ENCODE data around the gene SLC38A5.
"Not testable (repeated sequence)": the region's sequence is repeated elsewhere in the genome, so short reads cannot be mapped to it uniquely, and the experiment has no call there.

Gene SLC38A5

GRCh38 chrX:48470110-48470832 lies at the start of gene SLC38A5:
Gene SLC38A5, minus strand, starts transcription at chrX:48470260. Its CDS starts 2,336 bp downstream, at chrX:48467924.
- DNase-seq = no peak

- DNase-seq = not testable (repeated sequence)
Measured at GRCh38 chrX:48519481-48519880, 49.4 kb upstream of the SLC38A5 start.

GRCh38 chrX:48516987-48517386 lies 46.9 kb upstream of the SLC38A5 start:
- no peak for DNase-seq

GRCh38 chrX:48516285-48516684 lies 46.2 kb upstream of the SLC38A5 start:
- no peak for DNase-seq

- no peak for DNase-seq
Measured at GRCh38 chrX:48515842-48516241, 45.8 kb upstream of the SLC38A5 start.

GRCh38 chrX:48514868-48515460 lies 44.9 kb upstream of the SLC38A5 start:
- DNase-seq = no peak

- DNase-seq = no peak
Measured at GRCh38 chrX:48514126-48514806, 44.2 kb upstream of the SLC38A5 start.

GRCh38 chrX:48513670-48514069 lies 43.6 kb upstream of the SLC38A5 start:
- DNase-seq = no peak

- no peak for DNase-seq
Measured at GRCh38 chrX:48512371-48512935, 42.4 kb upstream of the SLC38A5 start.

- no peak for DNase-seq
Measured at GRCh38 chrX:48511560-48511959, 41.5 kb upstream of the SLC38A5 start.

- no peak for DNase-seq
Measured at GRCh38 chrX:48509619-48510018, 39.6 kb upstream of the SLC38A5 start.

GRCh38 chrX:48509245-48509590 lies 39.2 kb upstream of the SLC38A5 start:
- DNase-seq = peak in 1 of 2 donors; percentile 27

- peak; percentile 80 to 81 for DNase-seq
Measured at GRCh38 chrX:48508400-48509244, 38.6 kb upstream of the SLC38A5 start, which contains the start of gene PORCN. Gene PORCN, plus strand, starts transcription at chrX:48508992. Its CDS starts 829 bp downstream, at chrX:48509821.

- DNase-seq = no peak
Measured at GRCh38 chrX:48507246-48507645, 37.2 kb upstream of the SLC38A5 start.

GRCh38 chrX:48505481-48505880 lies 35.4 kb upstream of the SLC38A5 start:
- no peak for DNase-seq

GRCh38 chrX:48504261-48504660 lies 34.2 kb upstream of the SLC38A5 start:
- DNase-seq = no peak

- no peak for DNase-seq
Measured at GRCh38 chrX:48498374-48498809, 28.3 kb upstream of the SLC38A5 start.

- DNase-seq = no peak
Measured at GRCh38 chrX:48497871-48498270, 27.8 kb upstream of the SLC38A5 start.

GRCh38 chrX:48496660-48497059 lies 26.6 kb upstream of the SLC38A5 start:
- no peak for DNase-seq

- no peak for DNase-seq
Measured at GRCh38 chrX:48493890-48494364, 23.9 kb upstream of the SLC38A5 start.

GRCh38 chrX:48492293-48492910 lies 22.3 kb upstream of the SLC38A5 start:
- DNase-seq = no peak

GRCh38 chrX:48491809-48492208 lies 21.7 kb upstream of the SLC38A5 start:
- DNase-seq = no peak
